Endothelial cell of umbilical vein (primary cell): Measurements from ENCODE around the gene TBCC. TPM values are rescaled to one million over a fixed set of nuclear protein-coding genes. Genes with fewer than 3 reads are reported as not detected.
A peak's percentile ranks its signal among the peaks of the same experiment; 100 is the strongest.

Source experiments
- BruUV-seq: library from RNA; stranded (reverse); fragments of 400-500 nt; replicated peaks from 2 replicates; lab custom pipeline; 2021; lab: Mats Ljungman, UMichigan
- CTCF ChIA-PET: fragments of 300-600, 350-600 bp; sonication (Branson Sonifier 250); formaldehyde crosslinking; loops from one replicate; lab custom pipeline; 2021; ENCODE audit warnings: antibody characterized with exemption, inconsistent platforms; lab: Charles Lee
- POLR2A ChIA-PET: fragments of 300-600, 350-600 bp; sonication (Branson Sonifier 250); formaldehyde crosslinking; loops from one replicate; lab custom pipeline; 2021; ENCODE audit warnings: antibody characterized with exemption, inconsistent platforms; lab: Charles Lee
- DNase-seq: peaks from one replicate; pipeline ENCODE4 v3.0.0-alpha.2; 2011; ENCODE audit warnings: low read depth, low spot score
- FAIRE-seq: peaks from 2 replicates; lab custom pipeline; 2011; peaks lifted over from hg19 to GRCh38; lab: Jason Lieb, UNC
- H2AFZ ChIP-seq: 2 replicates; pipeline ENCODE4 v1.6.0; 2012; ENCODE audit warnings: low read depth, low read length, control low read depth, inconsistent platforms
- H3K27ac ChIP-seq: 2 replicates; pipeline ENCODE4 v1.5.1; 2011; ENCODE audit warnings: low read depth, mild to moderate bottlenecking, control low read depth, low read length, moderate library complexity; ENCODE audit not compliant: insufficient read depth
- H3K27me3 ChIP-seq, 2 experiments: 2 replicates each; pipeline versions ENCODE4 v1.6.0 to v1.6.1; 2011; ENCODE audit warnings: low read length in 2 of 2, mixed read lengths in 1 of 2; ENCODE audit not compliant: control insufficient read depth in 2 of 2, insufficient read depth in 2 of 2
- H3K36me3 ChIP-seq, 2 experiments: 2 replicates in 1 of 2; 3 replicates in 1 of 2; pipeline ENCODE4 v1.5.1; 2011; ENCODE audit warnings: low read length in 2 of 2, mild to moderate bottlenecking in 1 of 2, moderate library complexity in 1 of 2; ENCODE audit not compliant: control insufficient read depth in 2 of 2, insufficient read depth in 2 of 2; ENCODE audit errors: extremely low read depth in 1 of 2
- H3K4me1 ChIP-seq: 3 replicates; pipeline ENCODE4 v1.5.1; 2011; ENCODE audit warnings: mild to moderate bottlenecking, low read length; ENCODE audit not compliant: control insufficient read depth, insufficient read depth; ENCODE audit errors: extremely low read depth
- H3K4me2 ChIP-seq: 2 replicates; pipeline ENCODE4 v1.6.1; 2011; ENCODE audit warnings: low read length, control low read depth, mixed read lengths; ENCODE audit not compliant: insufficient read depth
- H3K4me3 ChIP-seq, 3 experiments: fragments of 200-600 bp in 1 of 3; sonication (generic), shearing (Covaris generic) in 1 of 3; replicated peaks in 1 of 3; 2 replicates each; pipeline ENCODE4 v1.5.1; 2011 to 2016; ENCODE audit warnings: control low read depth in 3 of 3, low read length in 3 of 3, mild to moderate bottlenecking in 2 of 3, inconsistent platforms in 1 of 3, low read depth in 1 of 3, moderate library complexity in 1 of 3; ENCODE audit not compliant: insufficient read depth in 1 of 3
- H3K79me2 ChIP-seq: 2 replicates; pipeline ENCODE4 v1.6.0; 2012; ENCODE audit warnings: low read length, inconsistent platforms; ENCODE audit not compliant: control insufficient read depth, insufficient read depth
- H3K9ac ChIP-seq: replicated peaks from 2 replicates; pipeline ENCODE3; 2011; ENCODE audit warnings: low read length, control low read depth; ENCODE audit not compliant: insufficient read depth; ENCODE audit errors: extremely low read depth
- H3K9me1 ChIP-seq: replicated peaks from 3 replicates; pipeline ENCODE4 v1.6.0; 2011; ENCODE audit warnings: mild to moderate bottlenecking, low read length; ENCODE audit not compliant: control insufficient read depth, insufficient read depth; ENCODE audit errors: extremely low read depth
- H3K9me3 ChIP-seq: replicated peaks from 2 replicates; pipeline ENCODE4 v1.5.1; 2012; ENCODE audit warnings: low read length, inconsistent platforms; ENCODE audit not compliant: control insufficient read depth, insufficient read depth
- H4K20me1 ChIP-seq: replicated peaks from 2 replicates; pipeline ENCODE3; 2011; ENCODE audit warnings: mild to moderate bottlenecking, low read length; ENCODE audit not compliant: control insufficient read depth, insufficient read depth; ENCODE audit errors: extremely low read depth
- CTCF ChIP-seq, 2 donors: IDR thresholded peaks; 1 replicate in 1 of 2; 2 replicates in 1 of 2; pipeline ENCODE4 v1.5.1; 2011; ENCODE audit warnings: low read length in 2 of 2, mild to moderate bottlenecking in 2 of 2, moderate library complexity in 2 of 2, control low read depth in 1 of 2, inconsistent platforms in 1 of 2, low read depth in 1 of 2; ENCODE audit not compliant: insufficient read depth in 1 of 2; ENCODE audit errors: extremely low read depth in 1 of 2
- EZH2 ChIP-seq: IDR thresholded peaks from 2 replicates; pipeline ENCODE4 v1.6.1; 2012; ENCODE audit warnings: borderline replicate concordance, low read depth, mild to moderate bottlenecking, moderate library complexity, low read length, inconsistent platforms; ENCODE audit not compliant: severe bottlenecking
- FOS ChIP-seq: IDR thresholded peaks from 2 replicates; pipeline ENCODE4 v1.6.1; 2011; ENCODE audit warnings: mild to moderate bottlenecking, low read length, moderate library complexity, borderline replicate concordance; ENCODE audit not compliant: insufficient read depth
- GATA2 ChIP-seq: IDR thresholded peaks from 2 replicates; pipeline ENCODE4 v1.7.0; 2011; ENCODE audit warnings: low read depth, mild to moderate bottlenecking, moderate library complexity, mixed read lengths, low read length; ENCODE audit not compliant: insufficient read length, insufficient read depth
- JUN ChIP-seq: IDR thresholded peaks from 2 replicates; pipeline ENCODE4 v1.6.1; 2011; ENCODE audit warnings: borderline replicate concordance, low read depth; ENCODE audit not compliant: insufficient read length, insufficient read depth
- MAX ChIP-seq: IDR thresholded peaks from 2 replicates; pipeline ENCODE4 v1.6.1; 2011; ENCODE audit not compliant: insufficient read depth, insufficient read length
- MYC ChIP-seq: IDR thresholded peaks from one replicate; pipeline ENCODE4 v1.6.1; 2011; ENCODE audit warnings: mild to moderate bottlenecking, low read depth, low read length
- POLR2A ChIP-seq: IDR thresholded peaks from 2 replicates; pipeline ENCODE4 v1.6.1; 2012; ENCODE audit warnings: low read depth, mild to moderate bottlenecking, control low read depth, low read length
- POLR2AphosphoS5 ChIP-seq: IDR thresholded peaks from 2 replicates; pipeline ENCODE4 v1.6.1; 2012; ENCODE audit warnings: low read depth, mild to moderate bottlenecking, control low read depth, low read length, moderate library complexity; ENCODE audit not compliant: insufficient read depth
- dilution Hi-C: fragments of 300-500 bp; cut with MboI; formaldehyde crosslinking; loops from one replicate; pipeline ENCODE4 v1.15.0; 2019; ENCODE audit warnings: low sequenced_read_pairs; ENCODE audit not compliant: extremely low pct_ligation_motif_present
- intact Hi-C: fragments of 100-400 bp; cut with micrococcal nuclease; formaldehyde crosslinking; loops from one replicate; pipeline ENCODE4 v1.10.0; 2022
- polyA plus RNA-seq, 4 experiments: library from polyadenylated mRNA; depleted of rRNA in 3 of 4; stranded (reverse) in 3 of 4; unstranded in 1 of 4; fragments of >200 nt; gene quantifications; 2 replicates each; pipeline versions ENCODE4 v1.2.1 to v1.2.3, GENCODE V29; 2011 to 2012; ENCODE audit warnings: missing spikeins in 1 of 4
- total RNA-seq: library from RNA; stranded (reverse); gene quantifications from 2 replicates; pipeline ENCODE4 v1.2.3, GENCODE V29; 2021

The TBCC gene
- total and polyA plus RNA-seq, 2 donors (not counting 3 experiments of a cell fraction or from before 2014, with no cell fraction given) = 15.9 to 19.1 TPM

GRCh38 chr6:42742116-42742894 lies 3.6 kb downstream of the TBCC start:
- DNase-seq (peak; percentile 75), FAIRE-seq (peak; percentile 77)
- ChIA-PET CTCF (interaction anchor here (0.8 to 2.5 kb wide), 3 partner anchors 13 to 81 kb away, joined by 4 to 13 read pairs (median 5); no protein-coding TSS in a partner anchor), POLR2A (interaction anchor here (0.8 to 1.1 kb wide), 2 partner anchors 39 to 41 kb away, joined by 3 to 8 read pairs; partner anchors contain the start of gene BICRAL)
- no TSS peak for BruUV-seq
- Histone ChIP-seq H3K9me1 (no peaks in the 10 kb centered on the region), H3K79me2 (peaks cover 19% of the 10 kb centered on the region), H3K4me2 (no peak overlapping the region), H2AFZ (peak overlapping the region; percentile 26), H3K36me3 (no peaks in the 10 kb centered on the region), H4K20me1 (no peaks in the 10 kb centered on the region), H3K27ac (peak overlapping the region; percentile 48), H3K4me1 (peaks cover 18% of the 10 kb centered on the region), H3K9ac (no peak overlapping the region), H3K9me3 (no peaks in the 10 kb centered on the region), H3K27me3 (no peaks in the 10 kb centered on the region), H3K4me3 (no peak overlapping the region)
- TF ChIP-seq POLR2AphosphoS5 (no peak), GATA2 (no peak), JUN (no peak), MYC (no peak), CTCF (IDR thresholded peaks at IDR 0.05; ENCODE audit: extremely low read depth in 1 of 2, insufficient read depth in 1 of 2, low read depth in 1 of 2, low read length in 2 of 2) (no peak), FOS (no peak), MAX (no peak), POLR2A (no peak), EZH2 (no peak)
- dilution Hi-C loops (no loop called here), intact Hi-C loops (no loop called here)
